GM12878 (cell line): ENCODE data around the gene YWHAQ. TPM values are rescaled to one million over a fixed set of nuclear protein-coding genes. Genes with fewer than 3 reads are reported as not detected.
"Not testable (repeated sequence)": the region's sequence is repeated elsewhere in the genome, so short reads cannot be mapped to it uniquely, and the experiment has no call there.

Experiments
- ATAC-seq: fragments of 200-7000 bp; cut with Tn5 transposase; 3 replicates; pipeline ENCODE4 v1.9.1; 2020; ENCODE audit warnings: mild to moderate bottlenecking, moderate library complexity
- BruUV-seq: library from RNA; stranded (reverse); fragments of 400-500 nt; replicated peaks from 2 replicates; lab custom pipeline; 2021; lab: Mats Ljungman, UMichigan
- CTCF ChIA-PET: fragments of 300-600 bp; sonication (Branson Sonifier 250); formaldehyde crosslinking; extraction: SDS; loops from one replicate; lab custom pipeline; 2021; ENCODE audit warnings: inconsistent platforms; lab: Yijun Ruan, JAX
- POLR2A ChIA-PET: fragments of 350-600 bp; formaldehyde crosslinking; extraction: SDS; loops from one replicate; lab custom pipeline; 2021; ENCODE audit warnings: inconsistent platforms; lab: Charles Lee
- RAD21 ChIA-PET: fragments of 300-600 bp; sonication (Branson Sonifier 250); formaldehyde crosslinking; loops from one replicate; lab custom pipeline; 2023; ENCODE audit warnings: antibody characterized with exemption; ENCODE audit not compliant: unreplicated experiment; lab: Charles Lee
- SMC1A ChIA-PET: fragments of 300-600 bp; sonication (Branson Sonifier 250); formaldehyde crosslinking; loops from one replicate; lab custom pipeline; 2023; ENCODE audit not compliant: unreplicated experiment, uncharacterized antibody; lab: Charles Lee
- DNase-seq: peaks from one replicate; pipeline ENCODE4 v3.0.0-alpha.2; 2011; ENCODE audit warnings: low read depth, low spot score
- FAIRE-seq: peaks from 3 replicates; lab custom pipeline; 2011; peaks lifted over from hg19 to GRCh38; lab: Jason Lieb, UNC
- H2AFZ ChIP-seq: 2 replicates; pipeline ENCODE4 v1.6.0; 2011; ENCODE audit warnings: low read depth, low read length, control low read depth; ENCODE audit not compliant: control insufficient read depth
- H3K27ac ChIP-seq: 2 replicates; pipeline ENCODE4 v1.5.1; 2011; ENCODE audit warnings: control low read depth; ENCODE audit not compliant: control insufficient read depth, insufficient read depth
- H3K27me3 ChIP-seq, 2 experiments: replicated peaks in 1 of 2; 2 replicates each; pipeline versions ENCODE4 v1.6.0 to v1.6.1; 2011; ENCODE audit warnings: low read length in 1 of 2; ENCODE audit not compliant: control insufficient read depth in 2 of 2, insufficient read depth in 2 of 2
- H3K36me3 ChIP-seq, 2 experiments: 2 replicates each; pipeline ENCODE4 v1.5.1; 2011; ENCODE audit warnings: low read length in 1 of 2; ENCODE audit not compliant: control insufficient read depth in 2 of 2, insufficient read depth in 2 of 2
- H3K4me1 ChIP-seq: 2 replicates; pipeline ENCODE4 v1.6.1; 2011; ENCODE audit warnings: mild to moderate bottlenecking, low read length, moderate library complexity, mixed read lengths; ENCODE audit not compliant: control insufficient read depth, insufficient read depth
- H3K4me2 ChIP-seq: 2 replicates; pipeline ENCODE4 v1.6.0; 2011; ENCODE audit warnings: control low read depth; ENCODE audit not compliant: control insufficient read depth, insufficient read depth
- H3K4me3 ChIP-seq: fragments of 200-600 bp; sonication (generic); 2 replicates; pipeline ENCODE4 v1.5.1; 2016
- H3K79me2 ChIP-seq: 2 replicates; pipeline ENCODE4 v1.6.0; 2011; ENCODE audit warnings: low read length; ENCODE audit not compliant: control insufficient read depth, insufficient read depth
- H3K9ac ChIP-seq: 2 replicates; pipeline ENCODE4 v1.8.0; 2011; ENCODE audit warnings: low read length, control low read depth, mixed read lengths; ENCODE audit not compliant: control insufficient read depth, insufficient read depth
- H3K9me3 ChIP-seq: replicated peaks from 3 replicates; pipeline ENCODE4 v1.5.1; 2011; ENCODE audit warnings: mild to moderate bottlenecking, low read length; ENCODE audit not compliant: control insufficient read depth, insufficient read depth
- H4K20me1 ChIP-seq: 2 replicates; pipeline ENCODE4 v1.6.0; 2011; ENCODE audit not compliant: control insufficient read depth, insufficient read depth
- KLF5 ChIP-seq: fragments of 450-650 bp; IDR thresholded peaks from 2 replicates; pipeline ENCODE4 v1.6.1; 2014; ENCODE audit warnings: mild to moderate bottlenecking; ENCODE audit not compliant: partially characterized antibody
- NFIC ChIP-seq: IDR thresholded peaks from 2 replicates; pipeline ENCODE4 v1.6.1; 2012; ENCODE audit warnings: low read depth, mild to moderate bottlenecking, inconsistent platforms, low read length, moderate library complexity
- SPI1 ChIP-seq: IDR thresholded peaks from 2 replicates; pipeline ENCODE4 v1.6.1; 2011; ENCODE audit warnings: low read depth, mild to moderate bottlenecking, low read length, moderate library complexity, borderline replicate concordance; ENCODE audit not compliant: insufficient read depth
- WGBS: methylation state at CpG from one replicate; pipeline ENCODE4 v1.1.6; 2016; ENCODE audit warnings: low lambda C conversion rate; ENCODE audit not compliant: insufficient replicate concordance, insufficient coverage; ENCODE audit errors: missing lambda C conversion rate; 5-methylcytosine and 5-hydroxymethylcytosine counted together
- in situ Hi-C: fragments of 300-500 bp; cut with MboI; formaldehyde crosslinking; loops from 9 replicates; pipeline ENCODE4 v1.14.3; 2018; ENCODE audit warnings: mixed read lengths
- intact Hi-C: fragments of 100-400 bp; cut with micrococcal nuclease; formaldehyde crosslinking; loops from one replicate; pipeline ENCODE4 v1.14.2; 2022; ENCODE audit not compliant: unreplicated experiment
- polyA plus RNA-seq, 11 experiments: library from polyadenylated mRNA; depleted of rRNA in 4 of 11; unstranded in 6 of 11; stranded (reverse) in 5 of 11; fragments of >200 nt; fragmentation: Nextera tagmentation in 4 of 11; fragmentation: Illumina TruSeq in 1 of 11; extraction: Ambion mirVana in 4 of 11; extraction: Trizol in 1 of 11; gene quantifications; 1 replicate in 1 of 11; 2 replicates in 10 of 11; pipeline versions ENCODE4 v1.2.1 to v1.2.3, GENCODE V29; 2011 to 2016; ENCODE audit warnings: inconsistent platforms in 2 of 11, missing spikeins in 2 of 11, low read depth in 1 of 11
- total RNA-seq, 4 experiments: library from RNA; depleted of rRNA in 3 of 4; stranded (reverse); fragments of >200 nt in 3 of 4; fragmentation: Illumina TruSeq in 1 of 4; extraction: Trizol in 1 of 4; gene quantifications; 2 replicates each; pipeline versions ENCODE4 v1.2.1 to v1.2.3, GENCODE V29; 2013 to 2021

YWHAQ gene
- total and polyA plus RNA-seq, 10 of the 15 experiments (the other 5 are each of a cell fraction or from before 2014, with no cell fraction given), result 63.0 to 515 (median 219) TPM

- 61% methylated on average over 6 of the region's 6 CpGs for WGBS
Observed at GRCh38 chr2:9595256-9595655, 35.5 kb downstream of the YWHAQ start.

DNA sequence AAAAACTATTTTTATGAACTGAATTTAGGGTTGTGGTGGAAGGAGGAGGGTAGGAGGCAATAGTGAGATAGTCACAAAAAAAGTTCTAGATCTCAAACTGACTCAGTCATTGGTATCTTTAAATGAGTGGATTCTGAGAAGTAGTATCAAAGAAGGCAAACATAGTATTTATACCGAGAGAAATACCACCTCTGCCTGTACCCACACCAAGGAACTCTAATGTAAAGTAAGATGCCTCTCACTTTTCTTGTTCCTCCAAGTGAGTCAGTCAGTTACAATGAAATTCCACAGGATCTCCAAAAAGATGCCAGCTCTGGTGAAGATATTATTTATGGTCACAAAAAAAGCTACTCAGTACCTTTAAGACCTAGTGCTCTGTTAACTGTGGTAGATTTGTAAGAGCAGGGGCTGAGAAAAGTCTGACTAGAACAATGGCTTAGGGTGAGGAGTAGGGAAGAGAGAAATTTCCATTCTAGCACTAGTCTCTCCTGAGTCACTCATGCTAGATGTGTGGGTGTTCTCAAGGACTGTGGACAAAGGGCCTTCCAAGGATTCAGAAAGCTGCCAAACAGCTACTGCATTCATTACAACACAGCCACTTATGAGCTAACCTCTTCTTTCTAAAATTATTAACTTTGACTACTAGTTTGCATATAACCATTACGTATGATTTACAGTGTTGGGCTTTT lies 36.3 kb downstream of the YWHAQ start:
- FAIRE-seq, result no peak
- Histone ChIP-seq H3K9ac (no peak overlapping the region), H3K9me3 (peaks cover 5% of the 10 kb centered on the region; the same call in 2 of the 3 replicates), H3K4me1 (peaks cover 11% of the 10 kb centered on the region; the same call in 1 of the 2 replicates), H3K27me3 (no peaks in the 10 kb centered on the region), H4K20me1 (no peaks in the 10 kb centered on the region), H3K79me2 (peaks cover 43% of the 10 kb centered on the region), H3K4me2 (no peak overlapping the region), H2AFZ (no peak overlapping the region), H3K36me3 (peaks cover 0 to 9% of the 10 kb centered on the region in 2 experiments; a peak in 3 of 4 replicates), H3K27ac (peak overlapping the region; percentile 28; the same call in 1 of the 2 replicates), H3K4me3 (no peak overlapping the region)
- no TSS peak for BruUV-seq
- RAD21 ChIA-PET, result interaction anchor here (0.6 to 3.0 kb wide), 3 partner anchors 14 to 39 kb away, joined by 4 to 16 read pairs (median 4); partner anchors contain the start of gene ADAM17
- in situ Hi-C loops, result no loop called here
- peak; percentile 72 for ATAC-seq
- intact Hi-C loops, result no loop called here
- DNase-seq, result no peak
- SMC1A ChIA-PET, result interaction anchor here (0.8 to 2.5 kb wide), 14 partner anchors 11 to 120 kb away, joined by 3 to 7 read pairs (median 4); partner anchors contain the start of genes ADAM17 and IAH1
- CTCF ChIA-PET, result interaction anchor here (0.8 to 1.3 kb wide), 4 partner anchors 13 to 219 kb away, joined by 3 to 5 read pairs (median 4); no protein-coding TSS in a partner anchor
- 0 out of 2 replicates have a peak, but pooled peaks have one; percentile 27 for TF ChIP-seq NFIC
- TF ChIP-seq KLF5, result no peak
- TF ChIP-seq SPI1, result no peak
- 13% methylated on average over 2 of the region's 2 CpGs for WGBS
- POLR2A ChIA-PET, result interaction anchor here (0.9 to 1.6 kb wide), 5 partner anchors 12 to 42 kb away, joined by 3 to 5 read pairs (median 3); partner anchors contain the start of gene ADAM17

More at GRCh38 chr2:9595256-9595655, 35.5 kb downstream of the YWHAQ start:
- H3K27me3 ChIP-seq, in situ Hi-C loops, FAIRE-seq, H3K36me3 ChIP-seq, ATAC-seq, H3K9ac ChIP-seq, H3K27ac ChIP-seq, DNase-seq, H2AFZ ChIP-seq, H3K4me2 ChIP-seq, BruUV-seq, H4K20me1 ChIP-seq, H3K4me3 ChIP-seq, H3K9me3 ChIP-seq, intact Hi-C loops: not testable (repeated sequence)
- ChIA-PET POLR2A (interaction anchor here (0.9 to 1.6 kb wide), 5 partner anchors 11 to 43 kb away, joined by 3 to 5 read pairs (median 3); partner anchors contain the start of gene ADAM17), CTCF (interaction anchor here (0.8 to 1.4 kb wide), 6 partner anchors 12 to 219 kb away, joined by 3 to 5 read pairs (median 3); partner anchors contain the start of genes CPSF3 and ITGB1BP1), RAD21 (interaction anchor here (0.6 to 3.0 kb wide), 5 partner anchors 13 to 120 kb away, joined by 3 to 16 read pairs (median 4); partner anchors contain the start of genes ADAM17 and YWHAQ), SMC1A (interaction anchor here (0.7 to 2.5 kb wide), 22 partner anchors 8 to 1746 kb away, joined by 3 to 9 read pairs (median 4); partner anchors contain the start of genes ADAM17 and IAH1)
- Histone ChIP-seq H3K4me1 (peaks cover 11% of the 10 kb centered on the region; the same call in 1 of the 2 replicates), H3K79me2 (peaks cover 48% of the 10 kb centered on the region)
